GM23338 (cell line): Measurements from ENCODE around the gene ELFN2. TPM values are rescaled to one million over a fixed set of nuclear protein-coding genes. Genes with fewer than 3 reads are reported as not detected.

Source experiments
- ATAC-seq: fragments of 200-7000 bp; cut with Tn5 transposase; 3 replicates; pipeline ENCODE4 v1.9.1; 2020
- DNase-seq: peaks from one replicate; pipeline ENCODE4 v3.0.0-alpha.2; 2015; ENCODE audit warnings: low spot score
- H2AFZ ChIP-seq: fragments of 200-600 bp; sonication (generic); 2 replicates; pipeline ENCODE4 v1.8.0; 2016; ENCODE audit warnings: antibody characterized with exemption, mild to moderate bottlenecking, moderate library complexity
- H3F3A ChIP-seq: fragments of 200-600 bp; sonication (generic); replicated peaks from 2 replicates; pipeline ENCODE4 v1.8.0; 2017; ENCODE audit warnings: antibody characterized with exemption, mixed run types, low read depth
- H3K27ac ChIP-seq: fragments of 200-600 bp; sonication (generic); 2 replicates; pipeline ENCODE4 v1.6.1; 2016; ENCODE audit warnings: low read depth
- H3K27me3 ChIP-seq: fragments of 200-600 bp; sonication (generic); 2 replicates; pipeline ENCODE4 v1.8.0; 2016; ENCODE audit warnings: mild to moderate bottlenecking, mixed run types, moderate library complexity; ENCODE audit not compliant: insufficient read depth
- H3K36me3 ChIP-seq: fragments of 200-600 bp; sonication (generic); 2 replicates; pipeline ENCODE4 v1.8.0; 2016; ENCODE audit warnings: mild to moderate bottlenecking; ENCODE audit not compliant: insufficient read depth
- H3K4me1 ChIP-seq: fragments of 200-600 bp; sonication (generic); 2 replicates; pipeline ENCODE4 v1.8.0; 2016; ENCODE audit warnings: mild to moderate bottlenecking, moderate library complexity; ENCODE audit not compliant: insufficient read depth
- H3K4me2 ChIP-seq: fragments of 200-600 bp; sonication (generic); 2 replicates; pipeline ENCODE4 v1.7.1; 2017; ENCODE audit warnings: mixed run types
- H3K4me3 ChIP-seq: fragments of 200-600 bp; sonication (generic); 2 replicates; pipeline ENCODE4 v1.6.1; 2016; ENCODE audit warnings: mixed run types
- H3K79me2 ChIP-seq: fragments of 200-600 bp; sonication (generic); replicated peaks from 2 replicates; pipeline ENCODE4 v1.8.0; 2017; ENCODE audit warnings: mild to moderate bottlenecking; ENCODE audit not compliant: insufficient read depth
- H3K9me2 ChIP-seq: fragments of 200-600 bp; sonication (generic); 2 replicates; pipeline ENCODE4 v1.8.0; 2017; ENCODE audit not compliant: insufficient read depth
- H4K20me1 ChIP-seq: fragments of 200-600 bp; sonication (generic); replicated peaks from 2 replicates; pipeline ENCODE4 v1.8.0; 2017; ENCODE audit warnings: mild to moderate bottlenecking; ENCODE audit not compliant: insufficient read depth
- H3K27ac Mint-ChIP-seq: 2 replicates; pipeline ENCODE4 v1.8.0; 2020; ENCODE audit warnings: inconsistent platforms, mild to moderate bottlenecking, moderate library complexity, mixed read lengths
- H3K27me3 Mint-ChIP-seq: 3 replicates; pipeline ENCODE4 v1.8.0; 2022; ENCODE audit warnings: low read depth, mild to moderate bottlenecking, moderate library complexity, mixed read lengths, inconsistent platforms; ENCODE audit not compliant: insufficient read depth, poor library complexity
- H3K36me3 Mint-ChIP-seq: 3 replicates; pipeline ENCODE4 v1.8.0; 2021; ENCODE audit warnings: low read depth, mild to moderate bottlenecking, inconsistent platforms, moderate library complexity, mixed read lengths
- H3K4me1 Mint-ChIP-seq: 3 replicates; pipeline ENCODE4 v1.8.0; 2020; ENCODE audit warnings: mild to moderate bottlenecking, inconsistent platforms, mixed read lengths
- H3K4me3 Mint-ChIP-seq: 3 replicates; pipeline ENCODE4 v1.8.0; 2021; ENCODE audit warnings: moderate library complexity, mild to moderate bottlenecking, inconsistent platforms, mixed read lengths
- H3K9me3 Mint-ChIP-seq: 3 replicates; pipeline ENCODE4 v1.8.0; 2020; ENCODE audit warnings: moderate library complexity, mild to moderate bottlenecking, inconsistent platforms, mixed read lengths
- CREB1 ChIP-seq: fragments of 250-450 bp; sonication (Bioruptor Pico); IDR thresholded peaks from 2 replicates; pipeline ENCODE4 v1.5.0; 2020; ENCODE audit warnings: low read depth, mild to moderate bottlenecking, moderate library complexity
- CTCF ChIP-seq, 2 experiments: fragments of 200-600 bp in 1 of 2; sonication (generic) in 1 of 2; conservative IDR thresholded peaks; 2 replicates each; pipeline versions ENCODE4 v1.5.1 to v1.6.1; 2016 to 2017; ENCODE audit warnings: antibody characterized with exemption in 2 of 2, low read depth in 2 of 2, mild to moderate bottlenecking in 2 of 2, moderate library complexity in 1 of 2
- ETS1 ChIP-seq: IDR thresholded peaks from 2 replicates; pipeline ENCODE4 v1.6.1; 2016; ENCODE audit warnings: antibody characterized with exemption
- EZH2phosphoT487 ChIP-seq: fragments of 200-600 bp; sonication (generic); IDR thresholded peaks from one replicate; pipeline ENCODE4 v1.8.1; 2018; ENCODE audit warnings: antibody characterized with exemption; ENCODE audit not compliant: unreplicated experiment
- JUNB ChIP-seq: IDR thresholded peaks from one replicate; pipeline ENCODE4 v1.6.1; 2016; ENCODE audit warnings: antibody characterized with exemption; ENCODE audit not compliant: unreplicated experiment
- NANOG ChIP-seq: IDR thresholded peaks from 2 replicates; pipeline ENCODE4 v1.6.1; 2016; ENCODE audit warnings: antibody characterized with exemption, borderline replicate concordance
- REST ChIP-seq: IDR thresholded peaks from one replicate; pipeline ENCODE4 v1.6.1; 2018; ENCODE audit warnings: antibody characterized with exemption; ENCODE audit not compliant: unreplicated experiment
- STAT1 ChIP-seq: IDR thresholded peaks from one replicate; pipeline ENCODE4 v1.6.1; 2016; ENCODE audit warnings: antibody characterized with exemption; ENCODE audit not compliant: unreplicated experiment
- ZNF114 ChIP-seq: fragments of 250-450 bp; sonication (Bioruptor Pico); IDR thresholded peaks from 2 replicates; pipeline ENCODE4 v1.5.0; 2020; ENCODE audit warnings: mild to moderate bottlenecking, moderate library complexity
- ZNF331 ChIP-seq: fragments of 250-450 bp; sonication (Bioruptor Pico); IDR thresholded peaks from 2 replicates; pipeline ENCODE4 v1.5.0; 2020; ENCODE audit warnings: low read depth, mild to moderate bottlenecking, moderate library complexity
- polyA plus RNA-seq: library from polyadenylated mRNA; unstranded; fragments of >200 nt; fragmentation: Nextera tagmentation; extraction: Ambion mirVana; gene quantifications from 2 replicates; pipeline ENCODE4 v1.2.1, GENCODE V29; 2016
- total RNA-seq: library from RNA; depleted of rRNA; stranded (reverse); fragments of >200 nt; shearing (Covaris generic); gene quantifications from 2 replicates; pipeline ENCODE4 v1.2.3, GENCODE V29; 2014

Gene ELFN2
- total and polyA plus RNA-seq, 2 experiments from 2014 or later = 0.18 to 0.35 TPM

GRCh38 chr22:37451218-37451617 is 23.9 kb upstream of the ELFN2 start (continued):
- TF ChIP-seq REST (no peak), JUNB (no peak), ETS1 (no peak)

GRCh38 chr22:37449331-37450001 is 22.2 kb upstream of the ELFN2 start:
- Histone ChIP-seq H2AFZ (peak overlapping the region; percentile 18; the same call in 1 of the 2 replicates), H3K27me3 (no peaks in the 10 kb centered on the region), H3K9me2 (no peaks in the 10 kb centered on the region), H3K27ac (no peak overlapping the region), H3K36me3 (no peaks in the 10 kb centered on the region), H3F3A (no peaks in the 10 kb centered on the region), H3K79me2 (no peaks in the 10 kb centered on the region), H3K4me3 (no peak overlapping the region), H4K20me1 (no peaks in the 10 kb centered on the region), H3K4me1 (no peaks in the 10 kb centered on the region), H3K4me2 (no peak overlapping the region)
- ATAC-seq = no peak; the same call in 2 of the 3 replicates
- H3K27ac Mint-ChIP-seq = no peak overlapping the region
- peaks cover 4% of the 10 kb centered on the region for H3K27me3 Mint-ChIP-seq
- H3K9me3 Mint-ChIP-seq = peaks cover 6% of the 10 kb centered on the region; the same call in 2 of the 3 replicates
- no peak for DNase-seq
- H3K4me1 Mint-ChIP-seq = no peaks in the 10 kb centered on the region; the same call in 2 of the 3 replicates
- no peak overlapping the region for H3K4me3 Mint-ChIP-seq
- H3K36me3 Mint-ChIP-seq = no peaks in the 10 kb centered on the region
- TF ChIP-seq STAT1 = no peak
- no peak for TF ChIP-seq ZNF331 (CRISPR knock-in tag)
- TF ChIP-seq NANOG = no peak
- TF ChIP-seq CTCF (conservative IDR thresholded peaks at IDR 0.05; ENCODE audit: low read depth in 2 of 2) = no peak
- TF ChIP-seq ZNF114 (CRISPR knock-in tag) = no peak
- TF ChIP-seq CREB1 (CRISPR knock-in tag) = no peak
- TF ChIP-seq REST = no peak
- TF ChIP-seq EZH2phosphoT487 = no peak
